SH-SY5Y (cell line): ENCODE data around the gene EPC1.

Experiments used
- GATA2 ChIP-seq: IDR thresholded peaks from 2 replicates; pipeline ENCODE4 v1.6.1; 2011; ENCODE audit warnings: mild to moderate bottlenecking, low read depth, low read length
- GATA3 ChIP-seq: IDR thresholded peaks from 2 replicates; pipeline ENCODE4 v1.6.1; 2011; ENCODE audit warnings: low read depth, mild to moderate bottlenecking, low read length, moderate library complexity

DNA sequence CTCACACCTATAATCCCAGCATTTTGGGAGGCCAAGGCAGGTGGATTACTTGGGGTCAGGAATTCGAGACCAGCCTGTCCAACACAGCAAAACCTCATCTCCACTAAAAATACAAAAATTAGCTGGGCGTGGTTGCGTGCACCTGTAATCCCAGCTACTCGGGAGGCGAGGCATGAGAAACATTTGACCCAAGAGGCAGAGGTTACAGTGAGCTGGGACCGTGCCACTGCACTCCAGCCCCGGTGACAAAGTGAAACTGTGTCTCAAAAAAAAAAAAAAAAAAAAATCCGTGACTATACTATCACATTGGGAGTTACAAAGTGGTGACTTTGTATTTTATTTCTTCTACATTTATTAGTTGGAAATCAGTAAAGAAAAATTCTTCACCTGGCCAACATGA, 101.2 kb downstream of the EPC1 start:
- TF ChIP-seq GATA2 (no peak), GATA3 (no peak)
